H1 (cell line): ENCODE results near the gene SLC6A19. TPM values are rescaled to one million over a fixed set of nuclear protein-coding genes. Genes with fewer than 3 reads are reported as not detected.

Experiments used
- CTCF ChIA-PET: fragments of 300-600 bp; sonication (Branson Sonifier 250); formaldehyde crosslinking; loops from one replicate; lab custom pipeline; 2021; ENCODE audit not compliant: partially characterized antibody; lab: Charles Lee
- POLR2A ChIA-PET: fragments of 300-600 bp; sonication (Branson Sonifier 250); formaldehyde crosslinking; loops from one replicate; lab custom pipeline; 2021; ENCODE audit warnings: inconsistent platforms; ENCODE audit not compliant: partially characterized antibody; lab: Charles Lee
- DNase-seq, 2 experiments: peaks; one replicate each; pipeline versions ENCODE4 v3.0.0 to v3.0.0-alpha.2; 2010 to 2022; ENCODE audit warnings: low spot score in 2 of 2, low read depth in 1 of 2, mixed read lengths in 1 of 2
- FAIRE-seq: peaks from 2 replicates; lab custom pipeline; 2011; peaks lifted over from hg19 to GRCh38; lab: Jason Lieb, UNC
- H2AFZ ChIP-seq: 2 replicates; pipeline ENCODE4 v1.8.1; 2012; ENCODE audit warnings: low read length, inconsistent platforms
- H2AK5ac ChIP-seq: 2 replicates; pipeline ENCODE4 v1.6.1; 2013; ENCODE audit warnings: low read depth, low read length
- H2BK120ac ChIP-seq: replicated peaks from 2 replicates; pipeline ENCODE3; 2013; ENCODE audit warnings: low read depth, low read length, inconsistent platforms
- H2BK12ac ChIP-seq: 2 replicates; pipeline ENCODE4 v1.6.1; 2013; ENCODE audit warnings: low read depth, low read length
- H2BK15ac ChIP-seq: 2 replicates; pipeline ENCODE4 v1.6.1; 2013; ENCODE audit warnings: low read length
- H2BK20ac ChIP-seq: 2 replicates; pipeline ENCODE4 v1.6.1; 2013; ENCODE audit warnings: low read length
- H2BK5ac ChIP-seq: 2 replicates; pipeline ENCODE4 v1.6.1; 2013; ENCODE audit warnings: low read depth, low read length
- H3K14ac ChIP-seq: 2 replicates; pipeline ENCODE4 v1.6.1; 2013; ENCODE audit warnings: inconsistent platforms; ENCODE audit not compliant: insufficient read length
- H3K18ac ChIP-seq: 2 replicates; pipeline ENCODE4 v1.6.1; 2013; ENCODE audit warnings: low read length; ENCODE audit errors: extremely low read depth
- H3K23ac ChIP-seq: 2 replicates; pipeline ENCODE4 v1.6.1; 2013; ENCODE audit warnings: inconsistent platforms; ENCODE audit not compliant: insufficient read length
- H3K23me2 ChIP-seq: 2 replicates; pipeline ENCODE4 v1.6.1; 2013; ENCODE audit warnings: low read depth, low read length
- H3K27ac ChIP-seq: 2 replicates; pipeline ENCODE4 v1.6.1; 2011; ENCODE audit warnings: low read depth, low read length, inconsistent platforms
- H3K27me3 ChIP-seq, 4 experiments: replicated peaks in 1 of 4; 1 replicate in 1 of 4; 2 replicates in 3 of 4; pipeline versions ENCODE4 v1.6.1 to v1.8.1; 2011 to 2013; ENCODE audit warnings: low read length in 3 of 4, mild to moderate bottlenecking in 3 of 4, inconsistent platforms in 2 of 4, mixed read lengths in 2 of 4, moderate library complexity in 1 of 4; ENCODE audit not compliant: control insufficient read depth in 3 of 4, insufficient read depth in 3 of 4; ENCODE audit errors: extremely low read depth in 1 of 4
- H3K36me3 ChIP-seq, 4 experiments: 2 replicates each; pipeline versions ENCODE4 v1.6.1 to v1.8.1; 2011 to 2013; ENCODE audit warnings: mild to moderate bottlenecking in 4 of 4, low read length in 3 of 4, moderate library complexity in 2 of 4, control low read depth in 1 of 4, inconsistent platforms in 1 of 4; ENCODE audit not compliant: insufficient read depth in 4 of 4, control insufficient read depth in 2 of 4
- H3K4ac ChIP-seq: replicated peaks from 2 replicates; pipeline ENCODE3; 2013; ENCODE audit warnings: low read length, low read depth, mixed read lengths, inconsistent platforms; ENCODE audit not compliant: insufficient read length
- H3K4me1 ChIP-seq, 4 experiments: replicated peaks in 1 of 4; 1 replicate in 1 of 4; 2 replicates in 3 of 4; pipeline versions ENCODE4 v1.6.1 to v1.8.1; 2011 to 2013; ENCODE audit warnings: low read length in 3 of 4, inconsistent platforms in 2 of 4, mixed read lengths in 1 of 4; ENCODE audit not compliant: insufficient read depth in 4 of 4, control insufficient read depth in 3 of 4
- H3K4me2 ChIP-seq, 2 experiments: 2 replicates each; pipeline versions ENCODE4 v1.6.1 to v1.8.1; 2011 to 2013; ENCODE audit warnings: low read depth in 2 of 2, low read length in 2 of 2, control low read depth in 1 of 2, inconsistent platforms in 1 of 2, mild to moderate bottlenecking in 1 of 2; ENCODE audit not compliant: insufficient read depth in 1 of 2
- H3K4me3 ChIP-seq, 4 experiments: fragments of 200-600, 300-600 bp in 1 of 4; sonication (generic), shearing (Covaris generic), sonication (Bioruptor Twin) in 1 of 4; 2 replicates each; pipeline versions ENCODE4 v1.5.1 to v1.8.1; 2011 to 2016; ENCODE audit warnings: low read length in 4 of 4, low read depth in 3 of 4, control low read depth in 2 of 4, inconsistent platforms in 2 of 4, mild to moderate bottlenecking in 2 of 4, mixed read lengths in 1 of 4, moderate library complexity in 1 of 4; ENCODE audit not compliant: insufficient read depth in 2 of 4; ENCODE audit errors: extremely low read depth in 1 of 4
- H3K56ac ChIP-seq: replicated peaks from 2 replicates; pipeline ENCODE3; 2013; ENCODE audit warnings: low read depth, mild to moderate bottlenecking, mixed read lengths, low read length, inconsistent platforms; ENCODE audit not compliant: insufficient read length
- H3K79me1 ChIP-seq: 2 replicates; pipeline ENCODE4 v1.6.1; 2013; ENCODE audit warnings: low read depth, low read length, control low read depth
- H3K79me2 ChIP-seq, 2 experiments: 2 replicates each; pipeline versions ENCODE4 v1.6.1 to v1.8.1; 2012 to 2013; ENCODE audit warnings: low read length in 2 of 2, mild to moderate bottlenecking in 2 of 2, inconsistent platforms in 1 of 2; ENCODE audit not compliant: insufficient read depth in 2 of 2, control insufficient read depth in 1 of 2
- H3K9ac ChIP-seq, 4 experiments: replicated peaks in 1 of 4; 1 replicate in 1 of 4; 2 replicates in 3 of 4; pipeline versions ENCODE4 v1.6.1 to v1.8.1; 2011 to 2013; ENCODE audit warnings: low read depth in 3 of 4, low read length in 3 of 4, control low read depth in 2 of 4, mild to moderate bottlenecking in 2 of 4, moderate library complexity in 2 of 4, inconsistent platforms in 1 of 4; ENCODE audit errors: extremely low read depth in 1 of 4
- H3K9me3 ChIP-seq, 2 experiments: 2 replicates each; pipeline versions ENCODE4 v1.6.1 to v1.8.1; 2012 to 2013; ENCODE audit warnings: mild to moderate bottlenecking in 2 of 2, moderate library complexity in 2 of 2, control low read depth in 1 of 2, inconsistent platforms in 1 of 2, low read depth in 1 of 2, low read length in 1 of 2, mixed read lengths in 1 of 2; ENCODE audit not compliant: insufficient read depth in 2 of 2
- H4K20me1 ChIP-seq, 2 experiments: replicated peaks in 1 of 2; 2 replicates each; pipeline versions ENCODE3 to v1.8.1; 2011 to 2013; ENCODE audit warnings: inconsistent platforms in 2 of 2, low read length in 2 of 2, mild to moderate bottlenecking in 1 of 2; ENCODE audit not compliant: insufficient read depth in 2 of 2, control insufficient read depth in 1 of 2
- H4K5ac ChIP-seq: 2 replicates; pipeline ENCODE4 v1.6.1; 2013; ENCODE audit warnings: low read length, low read depth, mixed read lengths, inconsistent platforms; ENCODE audit not compliant: insufficient read length
- H4K8ac ChIP-seq: 2 replicates; pipeline ENCODE4 v1.8.0; 2013; ENCODE audit warnings: mild to moderate bottlenecking, moderate library complexity, low read length, inconsistent platforms; ENCODE audit not compliant: insufficient read depth; ENCODE audit errors: extremely low read depth
- H4K91ac ChIP-seq: replicated peaks from 2 replicates; pipeline ENCODE3; 2013; ENCODE audit warnings: low read length, mixed read lengths, inconsistent platforms; ENCODE audit not compliant: insufficient read length
- CBX8 ChIP-seq: fragments of 300-800, 300-1000 bp; sonication (generic); IDR thresholded peaks from 2 replicates; pipeline ENCODE4 v1.7.1; 2016; ENCODE audit warnings: low read depth, low read length, borderline replicate concordance
- CREB1 ChIP-seq: IDR thresholded peaks from 2 replicates; pipeline ENCODE4 v1.6.1; 2012; ENCODE audit warnings: inconsistent platforms
- EP300 ChIP-seq, 2 experiments: IDR thresholded peaks; 1 replicate in 1 of 2; 2 replicates in 1 of 2; pipeline ENCODE4 v1.6.1; 2011 to 2012; ENCODE audit warnings: low read depth in 2 of 2, low read length in 2 of 2, mild to moderate bottlenecking in 2 of 2, borderline replicate concordance in 1 of 2, inconsistent platforms in 1 of 2, moderate library complexity in 1 of 2
- POLR2A ChIP-seq, 2 experiments: IDR thresholded peaks; 1 replicate in 1 of 2; 2 replicates in 1 of 2; pipeline ENCODE4 v1.6.1; 2011; ENCODE audit warnings: low read depth in 2 of 2, low read length in 2 of 2, mild to moderate bottlenecking in 2 of 2; ENCODE audit errors: control extremely low read depth in 1 of 2
- SAP30 ChIP-seq: fragments of 300-600 bp; sonication (generic); IDR thresholded peaks from 2 replicates; pipeline ENCODE4 v1.7.1; 2012; ENCODE audit warnings: low read length, moderate library complexity, mild to moderate bottlenecking, inconsistent platforms; ENCODE audit not compliant: insufficient read depth, insufficient replicate concordance
- SP1 ChIP-seq: IDR thresholded peaks from 2 replicates; pipeline ENCODE4 v1.6.1; 2011; ENCODE audit warnings: low read depth, low read length
- SP4 ChIP-seq: IDR thresholded peaks from 2 replicates; pipeline ENCODE4 v1.6.1; 2012; ENCODE audit warnings: low read length, inconsistent platforms
- TAF1 ChIP-seq: IDR thresholded peaks from 2 replicates; pipeline ENCODE4 v1.6.1; 2011; ENCODE audit warnings: mild to moderate bottlenecking, low read depth, low read length
- WGBS, 2 experiments: shearing (Covaris generic) in 1 of 2; methylation state at CpG; one replicate each; pipeline versions ENCODE4 v1.1.6 to v1.1.7; 2013 to 2015; ENCODE audit warnings: low lambda C conversion rate in 2 of 2, mixed read lengths in 2 of 2, inconsistent platforms in 1 of 2, low coverage in 1 of 2, missing lambda C conversion rate in 1 of 2; ENCODE audit not compliant: insufficient replicate concordance in 2 of 2, insufficient coverage in 1 of 2, insufficient read length in 1 of 2; ENCODE audit errors: extremely low coverage in 1 of 2, missing lambda C conversion rate in 1 of 2; 5-methylcytosine and 5-hydroxymethylcytosine counted together
- polyA plus RNA-seq, 7 experiments: library from polyadenylated mRNA; depleted of rRNA in 3 of 7; stranded (reverse) in 5 of 7; unstranded in 2 of 7; fragments of >200 nt in 5 of 7; fragments of 200-250 nt in 2 of 7; gene quantifications; 1 replicate in 5 of 7; 2 replicates in 1 of 7; 4 replicates in 1 of 7; pipeline versions ENCODE4 v1.2.1 to v1.2.3, GENCODE V29; 2011 to 2013; ENCODE audit warnings: missing spikeins in 2 of 7, mixed read lengths in 2 of 7
- total RNA-seq: library from RNA; stranded (reverse); fragmentation: NEBNext Ultra II Directional; extraction: Animal tissue kit (Norgen Biotek cat#: 25700); gene quantifications from 2 replicates; pipeline ENCODE4 v1.2.1, GENCODE V29; 2021
- TF ChIP-seq, protein P1 (sequence below): IDR thresholded peaks from 2 replicates; pipeline ENCODE4 v1.6.1; 2011; ENCODE audit warnings: low read length, improper control_type of control experiment
- TF ChIP-seq, protein P2 (sequence below): IDR thresholded peaks from 2 replicates; pipeline ENCODE4 v1.6.1; 2012; ENCODE audit warnings: low read length, inconsistent platforms

Gene SLC6A19
- total and polyA plus RNA-seq, 2 of the 8 experiments (the other 6 are each of a cell fraction or from before 2014, with no cell fraction given): 0.02 TPM; not detected in 1

DNA sequence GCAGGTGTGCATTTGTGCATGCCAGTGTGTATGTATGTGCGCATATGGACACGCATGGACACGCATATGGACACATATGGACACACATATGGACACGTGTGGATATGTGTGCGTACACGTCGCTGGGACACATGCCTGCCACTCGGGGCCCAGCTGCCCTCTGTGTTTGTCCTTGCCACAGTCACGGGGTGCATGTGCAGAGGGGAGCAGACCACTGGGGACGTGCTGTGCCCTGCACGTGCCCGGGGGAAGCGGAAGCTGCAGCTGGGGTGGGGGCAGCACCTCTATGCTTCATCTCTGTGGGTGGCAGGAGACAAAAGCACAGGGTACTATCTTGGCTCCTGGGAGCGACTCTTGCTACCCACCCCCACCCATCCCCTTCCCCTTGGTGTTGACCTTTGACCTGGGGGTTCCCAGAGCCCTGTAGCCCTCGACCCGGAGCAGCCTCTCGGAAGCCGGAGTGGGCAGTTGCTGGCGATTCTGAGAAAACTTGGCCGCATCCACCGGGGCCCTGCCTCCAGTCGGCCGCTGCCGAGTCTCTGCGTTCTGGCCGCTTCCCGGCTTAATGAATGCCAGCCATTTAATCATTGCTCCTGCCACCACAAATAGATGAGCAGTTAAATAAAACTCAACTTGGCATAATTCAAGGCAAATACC is 21.4 kb downstream of the SLC6A19 start:
- no peak overlapping the region for H3K4me3 ChIP-seq
- H3K36me3 ChIP-seq: no peaks in the 10 kb centered on the region
- DNase-seq (no peak), FAIRE-seq (no peak)
- H2BK5ac ChIP-seq: no peak overlapping the region
- no peak overlapping the region for H3K18ac ChIP-seq
- H4K8ac ChIP-seq: no peak overlapping the region
- peaks cover 0 to 2% (median 0%) of the 10 kb centered on the region in 4 experiments; a peak in 2 of 7 replicates for H3K4me1 ChIP-seq
- H3K27ac ChIP-seq: no peak overlapping the region
- no peak overlapping the region for H2BK120ac ChIP-seq
- H4K5ac ChIP-seq: no peak overlapping the region
- no peaks in the 10 kb centered on the region for H3K79me1 ChIP-seq
- ChIA-PET POLR2A (interaction anchor here (0.6 kb wide), 1 partner anchor 373 kb away, joined by 4 read pairs; no protein-coding TSS in a partner anchor), CTCF (interaction anchor here (0.6 kb wide), 1 partner anchor 11 kb away, joined by 3 read pairs; no protein-coding TSS in a partner anchor)
- peaks cover 6% of the 10 kb centered on the region; the same call in 1 of the 2 replicates for H3K23me2 ChIP-seq
- no peak overlapping the region for H3K4ac ChIP-seq
- WGBS, 2 experiments: 93% methylated on average over 25 of the region's 27 CpGs; no CpG with 5 or more reads in 1 of the 2 experiments
- H3K14ac ChIP-seq: no peak overlapping the region
- H2BK15ac ChIP-seq: no peak overlapping the region
- no peak overlapping the region for H3K23ac ChIP-seq
- H3K9me3 ChIP-seq: peaks cover 0 to 4% of the 10 kb centered on the region in 2 experiments; a peak in 1 of 4 replicates
- H3K9ac ChIP-seq: no peak overlapping the region; a peak in 1 of 7 replicates
- H3K4me2 ChIP-seq: no peak overlapping the region
- no peaks in the 10 kb centered on the region; a peak in 1 of 7 replicates for H3K27me3 ChIP-seq
- no peak overlapping the region for H2BK20ac ChIP-seq
- no peak overlapping the region for H2AFZ ChIP-seq
- no peak overlapping the region for H2BK12ac ChIP-seq
- H3K56ac ChIP-seq: no peak overlapping the region
- no peak overlapping the region for H2AK5ac ChIP-seq
- H4K91ac ChIP-seq: no peak overlapping the region
- no peaks in the 10 kb centered on the region for H3K79me2 ChIP-seq
- H4K20me1 ChIP-seq: peaks cover 0 to 3% of the 10 kb centered on the region in 2 experiments
- TF ChIP-seq, protein P1, sequence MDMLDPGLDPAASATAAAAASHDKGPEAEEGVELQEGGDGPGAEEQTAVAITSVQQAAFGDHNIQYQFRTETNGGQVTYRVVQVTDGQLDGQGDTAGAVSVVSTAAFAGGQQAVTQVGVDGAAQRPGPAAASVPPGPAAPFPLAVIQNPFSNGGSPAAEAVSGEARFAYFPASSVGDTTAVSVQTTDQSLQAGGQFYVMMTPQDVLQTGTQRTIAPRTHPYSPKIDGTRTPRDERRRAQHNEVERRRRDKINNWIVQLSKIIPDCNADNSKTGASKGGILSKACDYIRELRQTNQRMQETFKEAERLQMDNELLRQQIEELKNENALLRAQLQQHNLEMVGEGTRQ: no peak
- TF ChIP-seq EP300 (IDR thresholded peaks at IDR 0.05; ENCODE audit: borderline replicate concordance in 1 of 2, low read depth in 2 of 2, low read length in 2 of 2) (no peak), POLR2A (IDR thresholded peaks at IDR 0.05; ENCODE audit: control extremely low read depth in 1 of 2, low read depth in 2 of 2, low read length in 2 of 2) (no peak), CREB1 (no peak), SP4 (no peak), TAF1 (no peak), SAP30 (no peak), CBX8 (no peak), SP1 (no peak)
- TF ChIP-seq, protein P2, sequence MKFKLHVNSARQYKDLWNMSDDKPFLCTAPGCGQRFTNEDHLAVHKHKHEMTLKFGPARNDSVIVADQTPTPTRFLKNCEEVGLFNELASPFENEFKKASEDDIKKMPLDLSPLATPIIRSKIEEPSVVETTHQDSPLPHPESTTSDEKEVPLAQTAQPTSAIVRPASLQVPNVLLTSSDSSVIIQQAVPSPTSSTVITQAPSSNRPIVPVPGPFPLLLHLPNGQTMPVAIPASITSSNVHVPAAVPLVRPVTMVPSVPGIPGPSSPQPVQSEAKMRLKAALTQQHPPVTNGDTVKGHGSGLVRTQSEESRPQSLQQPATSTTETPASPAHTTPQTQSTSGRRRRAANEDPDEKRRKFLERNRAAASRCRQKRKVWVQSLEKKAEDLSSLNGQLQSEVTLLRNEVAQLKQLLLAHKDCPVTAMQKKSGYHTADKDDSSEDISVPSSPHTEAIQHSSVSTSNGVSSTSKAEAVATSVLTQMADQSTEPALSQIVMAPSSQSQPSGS: no peak
